Adrenal gland (tissue), 5 donors: ENCODE data around the gene GOLPH3.

Experiments
- POLR2A ChIP-seq, 2 donors: fragments of 450-650 bp; IDR thresholded peaks; one replicate each; pipeline ENCODE4 v1.6.1; 2017; ENCODE audit warnings: antibody characterized with exemption in 2 of 2, mild to moderate bottlenecking in 2 of 2, moderate library complexity in 1 of 2
- TF ChIP-seq, protein P1 (sequence below), 6 experiments: fragments of 450-650 bp in 4 of 6; fragments of 200-600 bp in 2 of 6; sonication (generic) in 1 of 6; IDR thresholded peaks; 1 replicate in 5 of 6; 2 replicates in 1 of 6; pipeline versions ENCODE4 v1.5.1 to v1.8.0; 2016 to 2021; ENCODE audit warnings: antibody characterized with exemption in 6 of 6, mild to moderate bottlenecking in 2 of 6, moderate library complexity in 1 of 6
- donor health status: DM: no; HTN: no; CAD: no.

DNA sequence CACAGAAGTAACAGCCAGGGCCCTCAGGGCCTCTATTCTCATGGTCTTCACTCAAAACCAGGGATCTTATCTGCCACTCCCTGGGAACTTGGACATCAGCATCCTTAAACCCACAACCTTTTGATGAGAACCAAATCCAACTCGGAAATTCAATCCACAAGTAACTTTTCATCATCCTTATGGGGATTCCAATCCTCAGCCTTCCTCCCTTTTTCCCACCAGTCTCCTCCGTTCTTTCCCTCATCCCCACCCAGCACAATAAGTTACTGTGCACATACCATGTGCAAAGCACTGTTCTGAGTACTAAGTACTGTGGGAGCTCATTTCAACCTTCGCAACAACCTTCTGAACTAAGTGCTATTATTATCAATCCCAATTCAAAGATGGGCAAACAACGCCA, 17.0 kb downstream of the GOLPH3 start:
- TF ChIP-seq, protein P1, sequence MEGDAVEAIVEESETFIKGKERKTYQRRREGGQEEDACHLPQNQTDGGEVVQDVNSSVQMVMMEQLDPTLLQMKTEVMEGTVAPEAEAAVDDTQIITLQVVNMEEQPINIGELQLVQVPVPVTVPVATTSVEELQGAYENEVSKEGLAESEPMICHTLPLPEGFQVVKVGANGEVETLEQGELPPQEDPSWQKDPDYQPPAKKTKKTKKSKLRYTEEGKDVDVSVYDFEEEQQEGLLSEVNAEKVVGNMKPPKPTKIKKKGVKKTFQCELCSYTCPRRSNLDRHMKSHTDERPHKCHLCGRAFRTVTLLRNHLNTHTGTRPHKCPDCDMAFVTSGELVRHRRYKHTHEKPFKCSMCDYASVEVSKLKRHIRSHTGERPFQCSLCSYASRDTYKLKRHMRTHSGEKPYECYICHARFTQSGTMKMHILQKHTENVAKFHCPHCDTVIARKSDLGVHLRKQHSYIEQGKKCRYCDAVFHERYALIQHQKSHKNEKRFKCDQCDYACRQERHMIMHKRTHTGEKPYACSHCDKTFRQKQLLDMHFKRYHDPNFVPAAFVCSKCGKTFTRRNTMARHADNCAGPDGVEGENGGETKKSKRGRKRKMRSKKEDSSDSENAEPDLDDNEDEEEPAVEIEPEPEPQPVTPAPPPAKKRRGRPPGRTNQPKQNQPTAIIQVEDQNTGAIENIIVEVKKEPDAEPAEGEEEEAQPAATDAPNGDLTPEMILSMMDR (IDR thresholded peaks at IDR 0.05) = no peak
- TF ChIP-seq POLR2A (IDR thresholded peaks at IDR 0.05) = no peak
